GM23248 (cell line): Measurements from ENCODE around the gene TRPM5.

ENCODE experiments used
- EZH2 ChIP-seq: fragments of 200-600 bp; sonication (generic); IDR thresholded peaks from 2 replicates; pipeline ENCODE4 v1.6.1; 2018; ENCODE audit warnings: antibody characterized with exemption, mild to moderate bottlenecking; ENCODE audit not compliant: insufficient read depth, poor library complexity, severe bottlenecking
- EZH2phosphoT487 ChIP-seq: fragments of 200-600 bp; sonication (generic); IDR thresholded peaks from 2 replicates; pipeline ENCODE4 v1.6.1; 2018; ENCODE audit warnings: antibody characterized with exemption, moderate library complexity, mild to moderate bottlenecking, low read depth; ENCODE audit not compliant: insufficient read depth

GRCh38 chr11:2458321-2458720 is 14.0 kb upstream of the TRPM5 start:
- no peak for TF ChIP-seq EZH2
- TF ChIP-seq EZH2phosphoT487, result no peak
